ENCODE results near the gene COX19. TPM values are rescaled to one million over a fixed set of nuclear protein-coding genes. Genes with fewer than 3 reads are reported as not detected.
A peak's percentile ranks its signal among the peaks of the same experiment; 100 is the strongest.
"Not testable (repeated sequence)": the region's sequence is repeated elsewhere in the genome, so short reads cannot be mapped to it uniquely, and the experiment has no call there.

The COX19 gene
- total RNA-seq, 4 donors from 2014 or later = 11.6 to 55.2 (median 13.2) TPM

- WGBS = 84% methylated on average over 5 of the region's 5 CpGs
- Histone ChIP-seq H3K9me3 (no peaks in the 10 kb centered on the region), H3K4me3 (no peak overlapping the region), H3K36me3 (no peaks in the 10 kb centered on the region), H3K27me3 (peaks cover 4% of the 10 kb centered on the region), H3K4me1 (peaks cover 17% of the 10 kb centered on the region), H3K27ac (no peak overlapping the region)
- TF ChIP-seq EP300 (IDR thresholded peaks at IDR 0.05) = no peak
- no peak for TF ChIP-seq POLR2AphosphoS5 (IDR thresholded peaks at IDR 0.05)
- TF ChIP-seq POLR2A (IDR thresholded peaks at IDR 0.05) = no peak
- TF ChIP-seq CTCF (IDR thresholded peaks at IDR 0.05) = no peak
- DNase-seq (ENCODE audit: low spot score in 2 of 2) = no peak
Measured at GRCh38 chr7:944744-945143, 30.6 kb downstream of the COX19 start.

GRCh38 chr7:943793-944192, 31.6 kb downstream of the COX19 start:
- peak in 1 of 2 donors; percentile 21 for DNase-seq (ENCODE audit: low spot score in 2 of 2)
- H3K27ac ChIP-seq, H3K36me3 ChIP-seq, H3K27me3 ChIP-seq, H3K9me3 ChIP-seq, H3K4me3 ChIP-seq: not testable (repeated sequence)
- WGBS = 83% methylated on average over 4 of the region's 4 CpGs
- H3K4me1 ChIP-seq = peaks cover 17% of the 10 kb centered on the region

GRCh38 chr7:940599-941408, 34.5 kb downstream of the COX19 start:
- peaks cover 11% of the 10 kb centered on the region for H3K4me1 ChIP-seq
- no peaks in the 10 kb centered on the region for H3K9me3 ChIP-seq
- no peaks in the 10 kb centered on the region for H3K36me3 ChIP-seq
- no peak for DNase-seq (ENCODE audit: low spot score in 2 of 2)
- no peak overlapping the region for H3K27ac ChIP-seq
- 21% methylated on average over 2 of the region's 2 CpGs for WGBS
- TF ChIP-seq EP300 (IDR thresholded peaks at IDR 0.05) (no peak), POLR2AphosphoS5 (IDR thresholded peaks at IDR 0.05) (no peak), POLR2A (IDR thresholded peaks at IDR 0.05) (no peak), CTCF (IDR thresholded peaks at IDR 0.05) (no peak)
- no peaks in the 10 kb centered on the region for H3K27me3 ChIP-seq
- H3K4me3 ChIP-seq = no peak overlapping the region

GRCh38 chr7:939843-940242, 35.5 kb downstream of the COX19 start:
- no peak for TF ChIP-seq CTCF (IDR thresholded peaks at IDR 0.05)
- no peak for TF ChIP-seq POLR2AphosphoS5 (IDR thresholded peaks at IDR 0.05)
- no peak for TF ChIP-seq EP300 (IDR thresholded peaks at IDR 0.05)
- TF ChIP-seq POLR2A (IDR thresholded peaks at IDR 0.05) = no peak

GRCh38 chr7:938546-939185, 36.7 kb downstream of the COX19 start:
- peak in 1 of 2 donors; percentile 60 for DNase-seq (ENCODE audit: low spot score in 2 of 2)
- 96% methylated on average over 27 of the region's 27 CpGs for WGBS
- no peak for TF ChIP-seq POLR2AphosphoS5 (IDR thresholded peaks at IDR 0.05)
- no peak for TF ChIP-seq CTCF (IDR thresholded peaks at IDR 0.05)
- no peak for TF ChIP-seq EP300 (IDR thresholded peaks at IDR 0.05)
- TF ChIP-seq POLR2A (IDR thresholded peaks at IDR 0.05) = no peak

More at GRCh38 chr7:939843-940242, 35.5 kb downstream of the COX19 start:
- peak in 1 of 2 donors; percentile 16 for DNase-seq (ENCODE audit: low spot score in 2 of 2)
- H3K9me3 ChIP-seq = no peaks in the 10 kb centered on the region
- H3K4me3 ChIP-seq = no peak overlapping the region
- H3K27ac ChIP-seq = no peak overlapping the region
- WGBS = 86% methylated on average over 3 of the region's 4 CpGs
- no peaks in the 10 kb centered on the region for H3K27me3 ChIP-seq
- no peaks in the 10 kb centered on the region for H3K36me3 ChIP-seq
- peaks cover 1% of the 10 kb centered on the region for H3K4me1 ChIP-seq

More at GRCh38 chr7:938546-939185, 36.7 kb downstream of the COX19 start:
- Histone ChIP-seq H3K27me3 (no peaks in the 10 kb centered on the region), H3K36me3 (no peaks in the 10 kb centered on the region), H3K4me3 (no peak overlapping the region), H3K9me3 (no peaks in the 10 kb centered on the region), H3K4me1 (no peaks in the 10 kb centered on the region), H3K27ac (no peak overlapping the region)
